Suprapubic skin (tissue), 4 donors: ENCODE results near the gene MAGI1.

Source experiments
- CTCF ChIP-seq, 2 donors: fragments of 200-600 bp in 1 of 2; fragments of 450-650 bp in 1 of 2; sonication (generic) in 1 of 2; IDR thresholded peaks; one replicate each; pipeline ENCODE4 v1.5.1; 2016 to 2019; ENCODE audit warnings: antibody characterized with exemption in 2 of 2, mild to moderate bottlenecking in 1 of 2, moderate library complexity in 1 of 2
- POLR2A ChIP-seq, 2 donors: fragments of 450-650 bp; IDR thresholded peaks; one replicate each; pipeline ENCODE4 v1.6.1; 2017; ENCODE audit warnings: antibody characterized with exemption in 2 of 2, mild to moderate bottlenecking in 2 of 2, moderate library complexity in 2 of 2
- POLR2AphosphoS5 ChIP-seq, 3 donors: sonication (generic); formaldehyde crosslinking; IDR thresholded peaks; one replicate each; pipeline ENCODE4 v1.6.1; 2017; ENCODE audit warnings: antibody characterized with exemption in 3 of 3

DNA sequence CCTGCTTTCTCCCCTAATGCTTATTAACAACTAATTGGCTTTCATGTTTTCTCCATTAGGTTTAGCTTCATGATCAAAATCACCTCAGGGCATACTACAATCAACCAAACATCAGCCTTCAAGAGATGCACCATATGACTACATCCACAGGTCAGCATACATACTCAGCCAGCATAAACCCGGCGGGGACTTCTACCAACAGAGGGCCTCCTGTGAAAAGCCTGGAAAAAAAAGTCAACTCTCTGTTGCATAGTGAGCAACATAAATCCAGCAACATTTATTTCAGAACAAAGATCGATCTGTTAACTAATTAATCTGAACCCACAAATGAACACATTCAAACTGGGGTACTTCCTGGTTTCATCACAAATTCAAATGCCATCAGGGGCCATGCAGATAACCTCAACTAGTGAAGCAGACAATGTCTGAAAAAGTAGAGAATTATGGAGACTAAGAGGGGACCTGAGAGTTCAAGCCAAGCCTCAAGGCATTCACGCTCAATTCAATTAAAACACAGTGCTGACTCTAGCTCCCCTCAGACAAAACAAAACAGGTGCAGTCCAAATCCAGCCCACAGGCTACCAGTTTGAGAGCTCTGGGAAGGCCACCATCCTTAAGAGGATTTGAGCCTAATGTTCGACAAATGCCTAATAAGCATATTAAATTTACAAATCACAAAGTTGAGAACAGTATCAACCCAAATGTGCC, 124.5 kb downstream of the MAGI1 start:
- TF ChIP-seq CTCF (IDR thresholded peaks at IDR 0.05) (no peak), POLR2A (IDR thresholded peaks at IDR 0.05) (no peak), POLR2AphosphoS5 (IDR thresholded peaks at IDR 0.05) (no peak)
